ENCODE data around the gene FDX2. TPM values are rescaled to one million over a fixed set of nuclear protein-coding genes. Genes with fewer than 3 reads are reported as not detected.

The FDX2 gene
- 14.1 TPM for polyA plus RNA-seq (2013, experiment 1 of 2)
- 13.8 TPM for polyA plus RNA-seq (2013, experiment 2 of 2)

GRCh38 chr19:10315335-10316214, at the start of gene FDX2:
Gene FDX2, minus strand, starts transcription at chr19:10316015. Its CDS starts 19 bp downstream, at chr19:10315996.
- Histone ChIP-seq H3K4me1 (ENCODE audit: control insufficient read depth, insufficient read depth, low read length, poor library complexity, severe bottlenecking) (peaks cover 4% of the 10 kb centered on the region), H3K27ac (ENCODE audit: low read depth, low read length, severe bottlenecking) (peak within 1 kb of the TSS; percentile 36), H3K36me3 (ENCODE audit: control insufficient read depth, insufficient read depth, low read length) (peaks cover 50% of the 10 kb centered on the region), H3K4me3 (ENCODE audit: extremely low read depth, insufficient read depth, low read length, poor library complexity, severe bottlenecking) (peak within 1 kb of the TSS; percentile 85), H3K9me3 (ENCODE audit: control insufficient read depth, low read length) (no peaks in the 10 kb centered on the region)
- WGBS, 2 experiments (ENCODE audit: insufficient coverage in 2 of 2), result 1 to 3% methylated on average over 38 to 47 of the region's 55 CpGs

DNA sequence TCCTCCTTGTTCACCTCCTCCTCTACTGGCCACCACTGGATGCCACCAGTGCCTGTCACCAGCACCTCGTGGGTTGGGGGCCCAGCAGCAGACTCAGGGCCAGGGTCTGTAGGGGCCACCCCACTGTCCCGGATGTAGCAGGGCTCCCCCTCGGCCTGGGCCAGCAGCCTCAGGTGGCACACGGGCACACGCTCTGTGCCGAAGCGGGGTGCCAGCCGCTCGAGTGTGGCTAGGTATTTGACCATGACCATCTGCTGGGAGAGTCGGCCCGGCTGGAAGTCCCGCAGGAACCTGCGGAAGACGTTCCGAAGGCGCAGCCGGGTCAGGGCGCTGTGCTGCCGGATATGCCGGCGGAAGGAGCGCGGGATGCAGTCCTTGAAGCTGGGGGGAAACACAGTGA, 49.7 kb upstream of the FDX2 start:
- Histone ChIP-seq H3K4me3 (ENCODE audit: extremely low read depth, insufficient read depth, low read length, poor library complexity, severe bottlenecking) (no peak overlapping the region), H3K4me1 (ENCODE audit: control insufficient read depth, insufficient read depth, low read length, poor library complexity, severe bottlenecking) (no peaks in the 10 kb centered on the region), H3K27ac (ENCODE audit: low read depth, low read length, severe bottlenecking) (no peak overlapping the region), H3K36me3 (ENCODE audit: control insufficient read depth, insufficient read depth, low read length) (peaks cover 69% of the 10 kb centered on the region), H3K9me3 (ENCODE audit: control insufficient read depth, low read length) (no peaks in the 10 kb centered on the region)
- 95 to 97% methylated on average over 22 of the region's 23 CpGs for WGBS, 2 experiments (ENCODE audit: insufficient coverage in 2 of 2)

GRCh38 chr19:10364644-10365043, 48.8 kb upstream of the FDX2 start:
- Histone ChIP-seq H3K4me3 (ENCODE audit: extremely low read depth, insufficient read depth, low read length, poor library complexity, severe bottlenecking) (no peak overlapping the region), H3K27ac (ENCODE audit: low read depth, low read length, severe bottlenecking) (no peak overlapping the region), H3K36me3 (ENCODE audit: control insufficient read depth, insufficient read depth, low read length) (peaks cover 68% of the 10 kb centered on the region), H3K4me1 (ENCODE audit: control insufficient read depth, insufficient read depth, low read length, poor library complexity, severe bottlenecking) (no peaks in the 10 kb centered on the region), H3K9me3 (ENCODE audit: control insufficient read depth, low read length) (no peaks in the 10 kb centered on the region)
- 92 to 94% methylated on average over 17 to 19 of the region's 19 CpGs for WGBS, 2 experiments (ENCODE audit: insufficient coverage in 2 of 2)

- no peak overlapping the region for H3K4me3 ChIP-seq (ENCODE audit: extremely low read depth, insufficient read depth, low read length, poor library complexity, severe bottlenecking)
- no peaks in the 10 kb centered on the region for H3K4me1 ChIP-seq (ENCODE audit: control insufficient read depth, insufficient read depth, low read length, poor library complexity, severe bottlenecking)
- H3K36me3 ChIP-seq (ENCODE audit: control insufficient read depth, insufficient read depth, low read length), result peaks cover 68% of the 10 kb centered on the region
- no peaks in the 10 kb centered on the region for H3K9me3 ChIP-seq (ENCODE audit: control insufficient read depth, low read length)
- no peak overlapping the region for H3K27ac ChIP-seq (ENCODE audit: low read depth, low read length, severe bottlenecking)
- WGBS, 2 experiments (ENCODE audit: insufficient coverage in 2 of 2), result 79 to 92% methylated on average over 9 to 10 of the region's 12 CpGs
Measured at GRCh38 chr19:10363789-10364281, 48.0 kb upstream of the FDX2 start.

- H3K4me3 ChIP-seq (ENCODE audit: extremely low read depth, insufficient read depth, low read length, poor library complexity, severe bottlenecking), result no peak overlapping the region
- WGBS, 2 experiments (ENCODE audit: insufficient coverage in 2 of 2), result 94 to 95% methylated on average over 18 of the region's 18 CpGs
- H3K9me3 ChIP-seq (ENCODE audit: control insufficient read depth, low read length), result no peaks in the 10 kb centered on the region
- no peaks in the 10 kb centered on the region for H3K4me1 ChIP-seq (ENCODE audit: control insufficient read depth, insufficient read depth, low read length, poor library complexity, severe bottlenecking)
- no peak overlapping the region for H3K27ac ChIP-seq (ENCODE audit: low read depth, low read length, severe bottlenecking)
- H3K36me3 ChIP-seq (ENCODE audit: control insufficient read depth, insufficient read depth, low read length), result peaks cover 67% of the 10 kb centered on the region
Measured at GRCh38 chr19:10362259-10362658, 46.4 kb upstream of the FDX2 start.

- 87 to 91% methylated on average over 15 of the region's 16 CpGs for WGBS, 2 experiments (ENCODE audit: insufficient coverage in 2 of 2)
- H3K27ac ChIP-seq (ENCODE audit: low read depth, low read length, severe bottlenecking), result no peak overlapping the region
- H3K4me3 ChIP-seq (ENCODE audit: extremely low read depth, insufficient read depth, low read length, poor library complexity, severe bottlenecking), result no peak overlapping the region
- H3K36me3 ChIP-seq (ENCODE audit: control insufficient read depth, insufficient read depth, low read length), result peaks cover 63% of the 10 kb centered on the region
- H3K9me3 ChIP-seq (ENCODE audit: control insufficient read depth, low read length), result no peaks in the 10 kb centered on the region
- no peaks in the 10 kb centered on the region for H3K4me1 ChIP-seq (ENCODE audit: control insufficient read depth, insufficient read depth, low read length, poor library complexity, severe bottlenecking)
Measured at GRCh38 chr19:10361569-10362011, 45.8 kb upstream of the FDX2 start.

DNA sequence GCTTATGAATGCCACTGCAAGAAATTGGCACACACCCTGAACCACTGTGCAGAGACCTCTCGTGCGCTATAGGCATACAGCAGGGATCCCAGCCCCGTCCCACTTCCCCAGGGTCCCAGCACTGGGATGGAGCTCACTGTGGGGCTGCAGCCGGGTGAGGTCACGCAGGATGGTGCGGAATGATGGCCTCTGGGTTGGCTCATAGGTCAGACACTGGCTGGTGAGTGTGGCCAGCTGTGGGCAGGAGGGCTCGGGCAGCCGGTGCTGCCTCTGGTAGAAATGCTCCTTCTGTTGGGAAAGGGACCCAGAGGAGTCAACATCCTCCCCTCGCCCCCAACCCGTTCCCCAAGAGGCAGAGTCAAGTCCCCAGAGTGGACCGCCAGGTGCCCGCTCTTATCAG, 40.6 kb upstream of the FDX2 start:
- WGBS, 2 experiments (ENCODE audit: insufficient coverage in 2 of 2), result 96 to 97% methylated on average over 10 to 12 of the region's 12 CpGs
- no peaks in the 10 kb centered on the region for H3K9me3 ChIP-seq (ENCODE audit: control insufficient read depth, low read length)
- peaks cover 53% of the 10 kb centered on the region for H3K36me3 ChIP-seq (ENCODE audit: control insufficient read depth, insufficient read depth, low read length)
- H3K27ac ChIP-seq (ENCODE audit: low read depth, low read length, severe bottlenecking), result no peak overlapping the region
- no peak overlapping the region for H3K4me3 ChIP-seq (ENCODE audit: extremely low read depth, insufficient read depth, low read length, poor library complexity, severe bottlenecking)
- peaks cover 5% of the 10 kb centered on the region for H3K4me1 ChIP-seq (ENCODE audit: control insufficient read depth, insufficient read depth, low read length, poor library complexity, severe bottlenecking)

DNA sequence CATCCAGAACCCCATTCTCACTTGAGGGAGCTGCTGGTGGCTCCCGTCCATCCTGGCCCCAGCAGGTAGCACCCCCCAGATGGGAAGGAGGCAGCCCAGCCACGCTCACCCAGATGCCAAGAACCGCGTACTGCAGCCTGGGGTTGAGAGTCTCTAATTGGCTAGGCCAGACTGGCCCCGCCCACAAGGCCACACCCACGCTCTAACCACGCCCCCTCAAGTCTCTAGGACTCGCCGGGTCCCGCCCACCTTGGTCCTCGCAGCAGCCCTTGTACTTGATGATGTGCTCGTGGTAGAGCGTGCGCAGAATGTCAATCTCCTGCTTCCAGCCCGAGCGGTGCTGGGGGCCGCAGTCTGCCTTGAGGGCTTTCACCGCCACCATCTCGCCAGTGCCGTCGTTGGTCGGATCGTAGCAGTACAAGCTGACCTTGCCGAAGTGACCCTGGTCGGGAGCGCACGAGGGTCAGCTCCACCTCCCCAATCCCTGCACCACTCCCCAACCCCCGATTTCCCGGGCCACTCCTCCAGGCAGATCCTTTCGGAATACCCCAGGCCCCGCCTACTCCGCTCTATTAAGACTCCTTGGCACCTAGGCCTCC, 38.1 kb upstream of the FDX2 start:
- peak overlapping the region; percentile 41 for H3K27ac ChIP-seq (ENCODE audit: low read depth, low read length, severe bottlenecking)
- H3K9me3 ChIP-seq (ENCODE audit: control insufficient read depth, low read length), result no peaks in the 10 kb centered on the region
- H3K4me1 ChIP-seq (ENCODE audit: control insufficient read depth, insufficient read depth, low read length, poor library complexity, severe bottlenecking), result peaks cover 5% of the 10 kb centered on the region
- peak overlapping the region; percentile 14 for H3K4me3 ChIP-seq (ENCODE audit: extremely low read depth, insufficient read depth, low read length, poor library complexity, severe bottlenecking)
- WGBS, 2 experiments (ENCODE audit: insufficient coverage in 2 of 2), result 61 to 62% methylated on average over 28 to 32 of the region's 32 CpGs
- peaks cover 52% of the 10 kb centered on the region for H3K36me3 ChIP-seq (ENCODE audit: control insufficient read depth, insufficient read depth, low read length)

DNA sequence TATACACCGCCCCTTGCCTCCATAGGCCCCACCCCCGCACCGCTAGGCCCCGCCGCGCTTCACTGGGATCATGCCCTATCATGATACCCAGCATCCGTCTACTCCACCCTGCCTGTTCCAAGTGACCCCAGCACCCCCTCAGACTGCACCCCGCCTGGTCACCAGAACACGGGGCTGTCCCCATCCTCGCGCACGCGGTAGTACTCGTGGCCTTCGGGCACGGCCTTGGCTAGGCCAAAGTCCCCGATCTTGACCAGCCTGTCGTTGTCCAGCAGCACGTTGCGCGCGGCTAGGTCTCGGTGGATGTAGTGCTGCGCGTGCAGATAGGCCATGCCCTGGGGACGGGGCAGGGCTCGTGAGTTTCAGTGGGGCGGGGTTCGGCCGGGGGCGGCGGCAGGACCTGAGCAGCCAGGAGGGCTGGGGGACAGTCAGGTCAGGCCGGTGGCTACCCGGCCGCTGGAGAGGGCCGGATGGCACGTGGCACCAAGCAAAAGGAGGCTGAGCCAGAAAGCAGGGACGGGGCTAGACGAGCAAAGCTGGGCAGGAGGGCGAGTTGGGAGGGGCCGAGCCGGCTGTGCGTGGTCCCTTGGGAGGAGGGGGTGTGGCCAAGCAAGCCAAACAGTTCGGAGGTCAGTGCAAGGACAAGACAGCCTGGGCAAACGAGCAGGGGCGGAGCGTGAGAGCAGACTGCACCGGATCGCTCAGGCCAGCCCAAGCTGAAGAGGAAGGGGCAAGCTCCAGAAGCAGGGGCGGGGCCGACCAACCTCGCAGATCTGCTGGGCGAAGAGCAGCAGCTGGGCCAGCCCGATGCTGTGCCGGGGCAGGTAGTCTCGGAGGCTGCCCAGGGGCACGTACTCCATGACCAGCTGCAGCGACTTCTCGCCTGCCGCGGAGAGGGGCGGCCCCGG, 37.2 kb upstream of the FDX2 start:
- WGBS, 2 experiments (ENCODE audit: insufficient coverage in 2 of 2), result 52 to 55% methylated on average over 56 to 61 of the region's 63 CpGs
- Histone ChIP-seq H3K36me3 (ENCODE audit: control insufficient read depth, insufficient read depth, low read length) (peaks cover 46% of the 10 kb centered on the region), H3K4me1 (ENCODE audit: control insufficient read depth, insufficient read depth, low read length, poor library complexity, severe bottlenecking) (peaks cover 5% of the 10 kb centered on the region), H3K9me3 (ENCODE audit: control insufficient read depth, low read length) (no peaks in the 10 kb centered on the region), H3K27ac (ENCODE audit: low read depth, low read length, severe bottlenecking) (peak overlapping the region; percentile 53), H3K4me3 (ENCODE audit: extremely low read depth, insufficient read depth, low read length, poor library complexity, severe bottlenecking) (peak overlapping the region; percentile 14)

DNA sequence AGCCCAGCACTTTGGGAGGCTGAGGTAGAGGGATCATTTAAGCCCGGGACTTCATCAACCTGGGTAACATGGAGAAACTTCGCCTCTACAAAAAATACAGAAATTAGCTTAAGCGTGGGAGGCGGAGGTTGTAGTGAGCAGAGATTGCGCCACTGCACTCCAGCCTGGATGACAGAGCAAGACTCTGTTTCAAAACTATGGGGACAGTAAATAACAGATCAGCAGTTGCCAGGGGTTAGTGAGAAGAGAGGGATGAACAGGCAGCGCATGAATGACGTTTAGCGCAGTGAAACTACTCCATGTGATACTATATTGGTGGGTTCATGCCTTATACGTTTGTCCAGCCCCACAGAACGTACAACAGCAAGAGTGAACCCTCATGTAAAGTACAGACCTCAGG, 30.7 kb upstream of the FDX2 start:
- Histone ChIP-seq H3K27ac (ENCODE audit: low read depth, low read length, severe bottlenecking) (no peak overlapping the region), H3K36me3 (ENCODE audit: control insufficient read depth, insufficient read depth, low read length) (peaks cover 7% of the 10 kb centered on the region), H3K4me3 (ENCODE audit: extremely low read depth, insufficient read depth, low read length, poor library complexity, severe bottlenecking) (no peak overlapping the region), H3K9me3 (ENCODE audit: control insufficient read depth, low read length) (no peaks in the 10 kb centered on the region), H3K4me1 (ENCODE audit: control insufficient read depth, insufficient read depth, low read length, poor library complexity, severe bottlenecking) (no peaks in the 10 kb centered on the region)
- WGBS, 2 experiments (ENCODE audit: insufficient coverage in 2 of 2), result 92 to 95% methylated on average over 9 to 10 of the region's 10 CpGs
